CD14-positive monocyte (primary cell): ENCODE data around the gene STK38L. TPM values are rescaled to one million over a fixed set of nuclear protein-coding genes. Genes with fewer than 3 reads are reported as not detected.
A peak's percentile ranks its signal among the peaks of the same experiment; 100 is the strongest.

Experiments
- DNase-seq, 3 donors: peaks; one replicate each; pipeline ENCODE4 v3.0.0-alpha.2; 2011 to 2022
- H2AFZ ChIP-seq: 2 replicates; pipeline ENCODE4 v1.6.0; 2012; ENCODE audit warnings: mild to moderate bottlenecking, low read depth, low read length, inconsistent platforms; ENCODE audit not compliant: insufficient read depth, poor library complexity, severe bottlenecking
- H3K27ac ChIP-seq, 2 donors: 1 replicate in 1 of 2; 2 replicates in 1 of 2; pipeline ENCODE4 v1.5.1; 2012 to 2013; ENCODE audit warnings: low read length in 2 of 2, control low read depth in 1 of 2, inconsistent platforms in 1 of 2, low read depth in 1 of 2, mild to moderate bottlenecking in 1 of 2
- H3K27me3 ChIP-seq, 2 donors: one replicate each; pipeline versions ENCODE4 v1.6.0 to v1.6.1; 2011 to 2013; ENCODE audit warnings: low read length in 2 of 2; ENCODE audit not compliant: control insufficient read depth in 2 of 2, insufficient read depth in 2 of 2
- H3K36me3 ChIP-seq, 2 donors: replicated peaks in 1 of 2; 1 replicate in 1 of 2; 2 replicates in 1 of 2; pipeline versions ENCODE4 v1.5.1 to v1.6.1; 2012 to 2013; ENCODE audit warnings: low read length in 2 of 2, control low read depth in 1 of 2, inconsistent platforms in 1 of 2, mild to moderate bottlenecking in 1 of 2; ENCODE audit not compliant: insufficient read depth in 2 of 2, control insufficient read depth in 1 of 2
- H3K4me1 ChIP-seq, 2 donors: 1 replicate in 1 of 2; 2 replicates in 1 of 2; pipeline versions ENCODE4 v1.5.1 to v1.6.1; 2012 to 2013; ENCODE audit warnings: low read length in 2 of 2, control low read depth in 1 of 2, inconsistent platforms in 1 of 2, mild to moderate bottlenecking in 1 of 2, moderate library complexity in 1 of 2; ENCODE audit not compliant: insufficient read depth in 2 of 2, control insufficient read depth in 1 of 2
- H3K4me2 ChIP-seq: replicated peaks from 2 replicates; pipeline ENCODE3; 2012; ENCODE audit warnings: low read length, moderate library complexity, mild to moderate bottlenecking; ENCODE audit not compliant: poor library complexity, severe bottlenecking; ENCODE audit errors: extremely low read depth
- H3K4me3 ChIP-seq, 3 experiments: fragments of 200-600 bp in 1 of 3; sonication (generic) in 1 of 3; replicated peaks in 1 of 3; 1 replicate in 2 of 3; 2 replicates in 1 of 3; pipeline ENCODE4 v1.5.1; 2011 to 2013; ENCODE audit warnings: low read length in 3 of 3, mild to moderate bottlenecking in 3 of 3, control low read depth in 2 of 3, low read depth in 2 of 3, inconsistent platforms in 1 of 3, moderate library complexity in 1 of 3
- H3K79me2 ChIP-seq: 2 replicates; pipeline ENCODE4 v1.6.0; 2012; ENCODE audit warnings: mild to moderate bottlenecking, control low read depth, inconsistent platforms, low read length, moderate library complexity; ENCODE audit not compliant: insufficient read depth
- H3K9ac ChIP-seq: 2 replicates; pipeline ENCODE4 v1.6.0; 2017; ENCODE audit warnings: low read length, mild to moderate bottlenecking; ENCODE audit not compliant: insufficient read depth, poor library complexity, severe bottlenecking
- H3K9me3 ChIP-seq, 2 donors: replicated peaks in 1 of 2; 1 replicate in 1 of 2; 2 replicates in 1 of 2; pipeline versions ENCODE4 v1.5.1 to v1.6.1; 2012 to 2013; ENCODE audit warnings: low read length in 2 of 2, control low read depth in 1 of 2; ENCODE audit not compliant: control insufficient read depth in 1 of 2, insufficient read depth in 1 of 2
- H4K20me1 ChIP-seq: 2 replicates; pipeline ENCODE4 v1.6.0; 2012; ENCODE audit warnings: mild to moderate bottlenecking, low read length, control low read depth, moderate library complexity; ENCODE audit not compliant: insufficient read depth
- H3K27ac Mint-ChIP-seq, 7 donors: one replicate each; pipeline ENCODE4 v1.8.0; 2020; ENCODE audit warnings: mild to moderate bottlenecking in 7 of 7, mixed read lengths in 7 of 7, moderate library complexity in 6 of 7, inconsistent platforms in 2 of 7
- H3K27me3 Mint-ChIP-seq, 3 donors: one replicate each; pipeline ENCODE4 v1.8.0; 2021 to 2022; ENCODE audit warnings: low read depth in 3 of 3, mild to moderate bottlenecking in 3 of 3, mixed read lengths in 3 of 3, moderate library complexity in 3 of 3, inconsistent platforms in 1 of 3
- H3K36me3 Mint-ChIP-seq, 2 donors: one replicate each; pipeline ENCODE4 v1.8.0; 2020; ENCODE audit warnings: mixed read lengths in 2 of 2, inconsistent platforms in 1 of 2, mild to moderate bottlenecking in 1 of 2
- H3K4me1 Mint-ChIP-seq: one replicate; pipeline ENCODE4 v1.8.0; 2020; ENCODE audit warnings: mild to moderate bottlenecking, mixed read lengths
- H3K4me3 Mint-ChIP-seq, 2 donors: one replicate each; pipeline ENCODE4 v1.8.0; 2020; ENCODE audit warnings: mild to moderate bottlenecking in 2 of 2, mixed read lengths in 2 of 2, moderate library complexity in 1 of 2
- H3K9me3 Mint-ChIP-seq, 7 donors: one replicate each; pipeline ENCODE4 v1.8.0; 2020 to 2022; ENCODE audit warnings: mixed read lengths in 7 of 7, mild to moderate bottlenecking in 6 of 7, moderate library complexity in 6 of 7, inconsistent platforms in 2 of 7
- CTCF ChIP-seq: fragments of 200-600 bp; IDR thresholded peaks from one replicate; pipeline ENCODE4 v1.8.0; 2022; ENCODE audit warnings: antibody characterized with exemption, mild to moderate bottlenecking
- WGBS: methylation state at CpG from one replicate; pipeline ENCODE4 v1.1.5; 2013; ENCODE audit warnings: missing lambda C conversion rate; ENCODE audit not compliant: insufficient coverage; 5-methylcytosine and 5-hydroxymethylcytosine counted together
- intact Hi-C, 2 donors: fragments of 100-400 bp; cut with micrococcal nuclease; formaldehyde crosslinking; loops; one replicate each; pipeline versions ENCODE4 v1.15.0 to v1.15.1; 2023
- polyA plus RNA-seq, 3 donors: library from polyadenylated mRNA; depleted of rRNA in 1 of 3; unstranded in 2 of 3; stranded (reverse) in 1 of 3; fragments of 300-500 nt in 2 of 3; fragments of >200 nt in 1 of 3; fragmentation: Illumina TruSeq in 2 of 3; gene quantifications; 1 replicate in 2 of 3; 2 replicates in 1 of 3; pipeline ENCODE4 v1.2.3, GENCODE V29; 2012 to 2021

Gene STK38L
- polyA plus RNA-seq, 3 donors: 20.0 to 29.5 (median 20.5) TPM

- no peak overlapping the region for H3K4me2 ChIP-seq
- no peak overlapping the region for H3K4me3 ChIP-seq
- Mint-ChIP-seq H3K36me3 (no peaks in the 10 kb centered on the region), H3K4me1 (peaks cover 4% of the 10 kb centered on the region), H3K4me3 (no peak overlapping the region), H3K9me3 (no peaks in the 10 kb centered on the region), H3K27ac (peak overlapping the region in 1 of 7 donors; percentile 28), H3K27me3 (peaks cover 0 to 2% (median 1%) of the 10 kb centered on the region in 3 donors)
- no peaks in the 10 kb centered on the region for H4K20me1 ChIP-seq
- TF ChIP-seq CTCF: no peak
- H3K27me3 ChIP-seq: no peaks in the 10 kb centered on the region
- DNase-seq: no peak
- intact Hi-C loops: no loop called here
- no peak overlapping the region for H2AFZ ChIP-seq
- H3K79me2 ChIP-seq: no peaks in the 10 kb centered on the region
- H3K9me3 ChIP-seq: no peaks in the 10 kb centered on the region
- H3K36me3 ChIP-seq: no peaks in the 10 kb centered on the region
- H3K9ac ChIP-seq: no peak overlapping the region
- WGBS: 97% methylated on average over 3 of the region's 3 CpGs
- H3K27ac ChIP-seq: no peak overlapping the region
- peaks cover 0 to 3% of the 10 kb centered on the region in 2 donors for H3K4me1 ChIP-seq
These were observed 46.0 kb upstream of the STK38L start for GRCh38 chr12:27198036-27198435.

GRCh38 chr12:27199638-27200300 lies 44.3 kb upstream of the STK38L start:
- Mint-ChIP-seq H3K4me1 (no peaks in the 10 kb centered on the region), H3K27me3 (peaks cover 0 to 2% (median 1%) of the 10 kb centered on the region in 3 donors), H3K36me3 (no peaks in the 10 kb centered on the region), H3K9me3 (peaks cover 0 to 3% (median 0%) of the 10 kb centered on the region in 7 donors), H3K4me3 (no peak overlapping the region), H3K27ac (no peak overlapping the region)
- no peak overlapping the region for H3K9ac ChIP-seq
- DNase-seq: no peak
- intact Hi-C loops: no loop called here
- H3K79me2 ChIP-seq: no peaks in the 10 kb centered on the region
- WGBS: 83% methylated on average over 1 of the region's 2 CpGs
- H3K4me1 ChIP-seq: no peaks in the 10 kb centered on the region
- no peaks in the 10 kb centered on the region for H3K36me3 ChIP-seq
- H2AFZ ChIP-seq: no peak overlapping the region
- no peaks in the 10 kb centered on the region for H3K27me3 ChIP-seq
- no peak overlapping the region for H3K4me2 ChIP-seq
- TF ChIP-seq CTCF: no peak
- H3K9me3 ChIP-seq: no peaks in the 10 kb centered on the region
- no peaks in the 10 kb centered on the region for H4K20me1 ChIP-seq
- no peak overlapping the region for H3K27ac ChIP-seq
- H3K4me3 ChIP-seq: no peak overlapping the region
